Activated CD8-positive, alpha-beta memory T cell treated with anti-CD3 and anti-CD28 coated beads, Interleukin-2, amount 50 U/mL, for 24 hours (primary cell): ENCODE measurements around the gene ANKRD16.
"Not testable (repeated sequence)": the region's sequence is repeated elsewhere in the genome, so short reads cannot be mapped to it uniquely, and the experiment has no call there.

Experiments used
- DNase-seq: peaks from one replicate; pipeline ENCODE4 v3.0.0-alpha.2; 2020; ENCODE audit errors: extremely low read depth

Gene ANKRD16

DNA sequence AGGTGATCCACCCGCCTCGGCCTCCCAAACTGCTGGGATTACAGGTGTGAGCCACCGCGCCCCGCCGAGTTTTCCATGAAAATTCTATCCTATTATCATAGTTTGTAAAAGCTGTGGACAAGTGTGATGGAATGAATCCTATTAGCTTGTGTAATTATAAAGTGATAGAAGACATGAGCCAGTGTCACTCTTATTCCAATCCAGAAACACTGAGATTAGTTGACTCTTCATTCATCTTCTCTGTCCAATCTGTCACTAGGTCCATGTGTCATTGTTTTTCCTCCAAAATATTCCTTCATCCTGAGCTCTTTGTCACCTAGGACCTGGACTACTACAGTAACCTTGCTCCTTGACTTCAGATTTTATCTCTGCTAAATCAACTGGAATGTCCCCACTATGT lies 13.9 kb upstream of the ANKRD16 start:
- DNase-seq = no peak

DNA sequence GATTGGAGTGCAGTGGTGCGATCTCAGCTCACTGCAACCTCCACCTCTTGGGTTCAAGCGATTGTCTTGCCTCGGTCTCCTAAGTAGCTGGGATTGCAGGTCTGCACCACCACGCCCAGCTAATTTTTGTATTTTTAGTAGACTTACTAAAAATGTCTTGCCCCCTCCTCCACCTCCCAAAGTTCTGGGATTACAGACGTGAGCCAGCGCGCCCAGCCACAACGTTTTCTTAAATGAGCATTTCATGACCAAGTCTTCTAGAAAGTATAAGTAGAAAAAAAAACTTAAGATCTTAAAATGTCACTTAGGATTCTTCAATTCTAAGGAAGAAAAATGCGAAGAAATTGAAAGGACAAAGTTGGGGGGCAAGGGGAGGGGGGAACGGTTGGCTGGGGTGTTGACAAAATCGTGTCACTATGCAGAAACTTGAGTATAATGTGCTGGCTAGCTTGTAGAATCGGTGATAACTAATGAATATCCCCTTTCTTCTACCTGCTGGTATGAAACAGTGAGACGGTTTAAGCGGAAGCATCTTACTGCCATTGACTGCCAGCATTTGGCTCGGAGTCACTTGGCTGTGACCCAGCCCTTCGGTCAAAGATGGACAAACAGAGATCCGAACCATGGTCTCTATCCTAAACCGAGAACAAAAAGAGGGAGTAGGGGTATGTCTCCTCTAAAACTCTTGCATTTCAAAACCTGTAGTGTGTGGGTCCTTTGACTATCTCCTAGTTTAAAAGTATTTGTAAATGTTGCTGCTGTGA lies 13.0 kb upstream of the ANKRD16 start:
- no peak for DNase-seq

DNA sequence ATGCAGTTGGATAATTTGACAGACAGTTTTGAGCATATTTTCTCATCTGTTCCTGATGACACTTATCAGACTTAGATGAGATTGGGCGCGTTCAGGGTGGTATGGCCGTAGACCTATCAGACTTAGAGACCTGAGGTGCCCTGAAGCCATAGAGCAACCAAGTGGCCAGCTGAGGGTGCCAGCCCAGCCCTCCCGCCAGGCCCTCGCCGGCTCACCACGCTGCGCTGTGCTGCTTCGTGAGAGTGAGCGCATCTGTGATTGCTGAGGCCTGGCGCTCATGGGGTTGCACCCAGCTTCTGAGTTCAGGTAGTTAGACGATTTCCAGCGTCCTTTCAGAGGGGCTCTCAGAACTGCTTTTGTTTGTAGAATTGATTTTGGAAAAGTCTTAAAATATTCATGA lies 10.6 kb upstream of the ANKRD16 start:
- DNase-seq = no peak

DNA sequence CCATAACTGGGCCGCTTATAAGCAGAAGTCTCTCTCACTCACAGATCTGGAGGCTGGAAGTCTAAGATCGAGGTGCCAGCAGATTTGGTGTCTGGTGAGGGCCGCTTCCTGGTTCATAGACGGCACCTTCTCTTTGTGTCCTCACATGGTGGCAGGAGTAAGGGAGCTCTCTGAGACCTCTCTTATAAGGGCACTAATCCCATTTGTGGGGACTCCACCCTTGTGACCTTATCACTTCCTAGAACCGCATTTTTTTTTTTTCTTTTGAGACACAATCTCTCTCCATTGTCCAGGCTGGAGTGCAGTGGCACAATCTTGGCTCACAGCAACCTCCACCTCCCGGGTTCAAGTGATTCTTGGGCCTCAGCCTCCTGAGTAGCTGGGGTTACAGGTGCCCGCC lies 8.5 kb upstream of the ANKRD16 start:
- DNase-seq = no peak

DNA sequence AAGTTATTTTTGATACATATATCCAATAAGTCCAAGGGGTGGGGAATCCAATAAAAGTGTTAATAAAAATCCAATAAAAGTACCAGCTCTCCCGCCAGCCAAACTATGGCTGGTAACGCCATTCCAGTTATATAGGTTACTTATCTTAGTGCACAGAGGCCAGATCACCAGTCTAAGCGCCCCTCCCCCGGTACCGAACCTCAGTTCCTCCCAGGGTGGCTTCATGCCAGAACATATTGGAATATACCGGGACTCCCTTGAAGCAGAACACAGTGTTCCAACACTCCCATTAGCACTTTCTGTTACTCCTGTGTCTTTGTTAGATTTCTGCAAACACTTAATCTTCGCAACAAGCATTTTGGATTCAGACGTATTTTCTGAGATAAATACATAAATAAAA lies 7.8 kb upstream of the ANKRD16 start:
- DNase-seq = no peak

DNA sequence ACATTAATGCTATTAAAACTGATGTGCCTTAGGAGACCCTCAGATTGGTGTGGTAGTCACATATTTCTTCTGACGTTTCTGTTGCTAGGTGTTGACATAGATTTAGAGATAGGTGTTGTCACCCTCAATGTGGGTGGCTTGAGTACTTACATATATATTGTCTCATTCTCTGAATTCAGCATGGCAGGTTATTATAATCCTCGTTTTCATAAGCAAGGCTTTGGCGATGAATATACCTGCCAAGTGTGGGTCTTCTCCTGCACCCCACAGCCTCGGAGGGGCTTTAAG lies 7.3 kb upstream of the ANKRD16 start:
- DNase-seq = no peak

DNA sequence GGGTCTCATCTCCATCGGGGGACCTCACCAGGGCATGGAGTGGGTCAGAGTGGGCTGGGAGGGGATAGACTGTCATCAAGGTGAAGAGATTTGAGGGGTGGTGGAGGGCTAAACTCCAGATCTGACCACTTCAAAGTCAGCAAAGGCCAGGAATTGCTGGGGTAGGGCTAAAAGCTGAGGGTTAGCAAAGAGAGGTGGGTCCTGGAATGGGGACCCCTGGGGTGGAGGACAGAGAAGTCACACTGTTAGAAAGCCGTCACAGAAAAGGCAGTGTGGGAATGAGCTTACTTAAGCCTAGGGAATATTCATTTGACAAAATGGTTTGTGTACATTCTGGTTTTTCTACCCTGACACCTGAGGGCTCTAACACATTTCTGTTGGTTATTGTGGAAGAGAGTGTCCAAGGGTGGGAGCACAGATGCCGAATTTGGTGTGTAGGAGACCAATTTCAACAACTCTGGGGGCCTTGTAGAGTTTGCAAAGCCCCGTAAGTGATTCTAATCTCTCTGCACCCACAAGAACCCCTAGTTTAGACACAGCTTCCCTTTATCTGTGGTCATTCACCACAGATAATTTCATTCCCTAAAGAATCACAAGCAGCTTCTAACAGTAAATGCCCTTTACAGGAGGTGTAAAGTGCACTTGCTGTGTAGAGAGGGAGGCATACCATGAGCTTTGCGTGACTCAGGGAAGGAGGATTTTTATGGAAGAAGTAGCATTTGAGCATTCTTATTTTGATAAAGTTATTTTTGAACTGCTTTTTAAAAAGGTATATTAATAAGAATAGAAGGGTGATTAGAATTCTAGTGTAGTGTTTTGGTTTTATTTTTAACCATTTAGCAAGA lies 6.7 kb upstream of the ANKRD16 start:
- DNase-seq = no peak

DNA sequence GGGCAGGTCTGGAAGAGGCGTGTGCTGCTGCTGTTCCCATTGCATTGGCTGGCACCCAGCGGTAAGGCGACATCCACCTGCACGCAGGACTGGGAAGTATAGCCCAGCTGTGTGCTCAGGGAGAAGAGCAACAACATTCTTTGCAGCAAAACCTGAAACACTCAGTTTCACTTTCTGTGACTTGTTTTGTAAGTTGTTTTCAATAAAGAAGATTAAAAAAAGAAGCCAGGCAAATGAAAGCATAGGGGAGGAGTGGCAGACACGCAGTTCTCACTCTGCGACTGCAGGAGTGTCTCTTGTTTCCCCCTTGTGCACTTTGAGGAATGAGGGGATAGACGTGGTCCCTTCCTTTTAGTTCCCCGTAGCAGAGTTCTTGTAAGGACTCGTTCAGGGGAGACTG lies 6.1 kb upstream of the ANKRD16 start:
- DNase-seq = no peak

DNA sequence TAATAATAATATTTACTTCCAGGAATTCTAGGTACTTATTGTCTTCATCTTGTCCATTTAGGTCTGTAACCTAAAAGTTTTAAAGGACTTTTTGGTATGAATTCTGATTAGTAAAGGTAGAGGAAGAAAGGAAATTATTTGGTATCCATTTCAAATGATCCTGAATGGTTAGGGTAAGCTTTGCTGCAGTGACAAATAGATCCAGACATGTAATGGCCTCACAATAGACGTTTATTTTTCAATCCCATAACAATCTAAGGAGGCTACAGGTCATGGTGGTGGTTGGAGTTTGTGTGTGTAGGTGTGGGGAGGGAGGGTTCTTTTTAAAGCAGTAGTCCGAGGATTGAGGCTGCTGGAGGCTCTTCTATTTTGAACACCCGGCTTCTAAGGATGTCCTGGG lies 5.7 kb upstream of the ANKRD16 start:
- no peak for DNase-seq

DNA sequence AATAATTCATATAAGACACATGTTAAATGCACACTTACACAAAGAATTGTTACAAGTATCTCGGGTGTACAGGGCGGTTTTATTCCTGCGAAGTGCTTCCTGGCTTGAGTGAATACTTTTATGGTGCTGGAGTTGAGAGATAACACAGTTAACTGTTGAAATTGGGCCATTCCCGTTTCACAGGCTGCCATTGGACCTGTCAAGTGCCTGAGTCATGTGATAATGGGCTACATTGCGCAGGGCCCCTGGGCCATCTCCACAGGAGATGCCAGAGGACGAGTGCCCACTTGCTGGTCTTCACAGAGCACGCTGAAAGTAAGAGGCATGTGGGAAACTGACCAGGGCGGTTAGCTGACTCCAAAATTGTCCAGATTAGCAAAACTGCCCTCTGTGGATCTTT lies 5.2 kb upstream of the ANKRD16 start:
- no peak for DNase-seq

DNA sequence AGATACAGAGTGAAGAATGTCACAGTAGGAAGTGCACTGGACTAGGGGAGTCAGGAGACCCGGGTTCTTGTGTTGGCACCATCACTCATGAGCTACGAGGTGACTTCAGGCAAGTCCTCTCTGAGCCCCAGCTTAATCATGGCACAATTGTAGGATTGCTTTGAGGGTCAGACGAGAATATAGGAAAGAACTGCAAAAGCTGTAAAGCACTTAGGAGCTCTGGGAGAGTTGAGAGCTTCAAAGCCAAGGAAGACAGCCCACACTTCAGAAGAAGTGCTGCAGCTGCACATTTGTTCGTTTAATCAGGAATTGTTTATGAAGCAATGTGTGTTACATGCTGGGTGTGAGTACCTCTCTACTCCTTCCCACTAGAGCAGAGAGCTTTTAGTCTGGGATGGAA lies 4.7 kb upstream of the ANKRD16 start:
- DNase-seq = no peak

DNA sequence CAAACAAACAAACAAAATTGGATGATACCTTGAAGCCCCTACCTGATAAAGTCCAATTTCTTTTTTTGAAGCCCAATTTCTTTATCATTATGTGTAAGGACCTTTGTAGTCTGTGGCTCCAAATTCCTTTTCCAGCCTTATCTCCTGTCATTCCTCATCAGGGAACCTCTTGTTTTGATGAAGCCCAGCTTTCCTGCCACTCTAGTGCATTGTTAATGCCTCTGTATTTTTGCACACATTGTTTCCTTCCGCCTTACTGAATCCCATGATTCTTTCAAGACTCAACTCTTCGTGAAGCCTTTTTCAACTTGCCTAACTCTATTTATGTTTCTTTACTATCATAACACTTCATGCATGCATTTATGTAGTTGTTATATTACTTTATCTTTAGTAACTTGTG lies 3.6 kb upstream of the ANKRD16 start:
- no peak for DNase-seq

DNA sequence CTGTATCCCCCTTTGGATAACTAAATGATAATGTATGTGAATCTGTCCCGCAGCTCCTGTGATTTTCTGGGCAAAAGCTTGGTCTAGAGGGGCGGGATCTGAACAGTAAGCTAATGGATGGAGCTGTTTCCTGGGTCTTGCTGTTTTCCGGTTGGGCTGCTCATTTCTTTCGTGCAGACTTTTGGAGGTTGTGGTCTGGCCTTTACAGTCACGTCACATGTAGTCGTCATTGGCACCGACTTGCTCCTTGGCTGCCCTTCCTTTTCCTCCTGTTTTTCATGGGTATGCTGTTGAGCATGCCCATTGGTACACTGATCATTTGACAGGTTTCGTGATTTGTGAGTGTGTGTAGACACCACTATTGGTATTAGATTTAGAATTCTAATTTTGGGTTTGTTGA lies 2.3 kb upstream of the ANKRD16 start:
- no peak for DNase-seq

DNA sequence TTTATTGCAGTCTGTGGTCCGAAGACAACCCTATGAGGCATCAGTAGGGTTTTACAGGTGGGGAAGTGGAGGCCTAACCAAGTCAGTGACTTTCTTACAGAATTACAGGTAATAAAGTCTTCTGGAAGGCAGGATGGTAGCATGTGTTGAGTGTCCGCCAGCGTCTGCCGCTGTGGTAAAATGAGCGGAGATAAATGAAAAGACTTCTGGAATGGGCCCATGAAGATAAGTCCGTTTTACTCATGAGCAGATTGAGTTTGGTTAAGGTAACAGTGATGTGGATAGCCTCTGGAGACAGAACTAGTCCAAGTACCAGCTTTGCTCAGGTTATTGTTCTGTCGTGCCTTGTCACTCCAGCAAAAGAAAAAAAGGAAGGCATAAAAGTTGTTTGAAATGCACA lies 1.3 kb upstream of the ANKRD16 start:
- DNase-seq = no peak

DNA sequence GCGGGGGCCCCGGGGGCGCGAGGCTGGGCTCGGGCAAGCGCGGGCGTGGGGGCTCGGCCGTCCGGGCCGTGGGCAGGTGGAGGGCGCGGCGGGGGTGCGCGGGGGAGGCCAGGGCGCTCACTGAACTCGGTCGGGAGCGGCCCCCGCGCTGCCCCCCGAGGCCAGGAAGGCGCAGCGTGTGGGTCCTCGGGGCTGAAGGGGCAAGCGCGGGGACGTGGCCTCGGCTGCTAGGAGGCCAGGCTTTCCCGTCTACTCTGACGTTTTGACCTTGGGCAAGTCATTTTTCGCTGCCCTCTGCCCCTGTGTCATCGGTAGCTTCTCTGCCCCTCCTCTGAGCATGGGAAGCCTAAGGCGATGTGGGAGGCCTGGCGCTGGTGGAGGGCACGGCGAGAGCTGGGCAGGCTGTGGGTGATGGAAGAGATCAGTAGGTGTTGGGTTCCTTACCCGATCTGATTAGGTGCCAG lies 791 bp upstream of the ANKRD16 start:
- DNase-seq = no peak

DNA sequence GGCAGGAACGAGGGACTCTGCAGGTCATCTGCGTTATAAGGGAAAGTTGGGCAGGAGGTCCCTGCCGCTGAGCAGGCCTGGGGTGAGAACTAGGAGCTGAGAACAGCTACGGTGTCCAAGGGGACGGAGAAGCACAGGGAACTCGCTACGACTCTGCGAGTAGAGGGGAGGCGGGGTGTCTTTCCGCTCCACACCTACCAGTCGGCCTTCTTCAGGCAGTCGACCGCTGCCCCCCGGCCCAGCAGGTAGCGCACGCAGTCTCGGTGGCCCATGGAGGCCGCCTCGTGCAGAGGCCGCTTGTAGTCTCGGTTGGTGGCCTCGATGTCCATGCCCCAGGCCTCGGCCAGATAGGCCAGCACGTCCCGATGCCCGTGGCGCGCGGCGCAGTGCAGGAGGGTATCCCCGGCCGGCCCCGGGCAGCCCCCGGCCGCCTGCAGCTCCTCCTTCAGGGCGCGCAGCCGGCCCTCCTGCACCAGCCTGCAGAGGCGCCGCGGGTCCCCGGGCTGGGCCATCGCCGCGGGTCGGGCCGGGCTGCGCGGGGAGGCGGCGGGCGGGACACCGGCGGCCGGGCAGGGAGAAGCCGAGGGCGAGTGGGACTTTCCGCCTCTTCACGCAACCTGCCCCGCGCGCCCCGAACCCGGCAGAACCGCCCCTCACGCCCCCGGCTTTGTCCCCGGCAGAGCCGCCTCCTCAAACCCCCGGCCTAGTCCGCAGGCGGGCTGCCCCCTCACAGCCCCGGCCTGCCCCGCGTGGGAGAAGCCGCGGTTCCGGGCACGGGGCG lies 660 bp downstream of the ANKRD16 start:
- DNase-seq = no peak

DNA sequence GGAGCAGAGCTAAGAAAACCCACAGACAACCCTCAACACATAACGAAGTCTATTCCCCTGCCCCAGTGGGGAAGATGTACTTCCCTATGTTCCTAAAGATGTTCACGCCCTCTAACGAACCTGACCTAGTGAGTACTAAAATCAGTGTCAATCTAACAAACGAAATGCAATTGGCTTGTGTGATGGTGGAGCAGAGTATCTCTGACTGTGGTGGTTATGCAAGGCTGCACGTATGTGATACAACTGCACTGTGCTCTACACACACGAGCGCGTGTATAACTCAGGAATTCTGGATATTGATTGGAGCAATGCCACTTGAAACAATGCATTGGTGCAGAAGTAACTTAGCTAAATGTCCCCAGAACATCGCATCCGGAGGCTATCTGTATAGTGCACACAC lies 1.3 kb downstream of the ANKRD16 start:
- no peak for DNase-seq

DNA sequence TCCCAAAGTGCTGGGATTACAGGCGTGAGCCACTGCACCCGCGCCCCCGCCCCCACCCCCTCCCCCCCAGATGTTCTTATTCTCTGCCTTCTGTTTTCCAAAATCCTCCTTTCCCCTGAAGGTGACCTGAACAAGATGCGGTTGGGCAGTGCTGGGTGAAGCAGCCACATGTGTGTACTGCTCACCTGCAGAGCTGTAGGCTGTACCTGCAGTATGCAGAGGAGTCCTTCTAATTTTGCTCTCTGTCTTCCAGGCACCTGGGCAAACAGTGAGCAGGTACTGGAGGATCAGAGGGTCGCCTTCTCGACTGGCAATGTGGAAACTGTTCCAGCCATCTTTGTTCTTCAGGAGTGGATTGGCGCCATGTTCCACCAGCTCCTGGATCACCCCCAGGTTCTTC lies 2.1 kb downstream of the ANKRD16 start:
- DNase-seq = no peak

DNA sequence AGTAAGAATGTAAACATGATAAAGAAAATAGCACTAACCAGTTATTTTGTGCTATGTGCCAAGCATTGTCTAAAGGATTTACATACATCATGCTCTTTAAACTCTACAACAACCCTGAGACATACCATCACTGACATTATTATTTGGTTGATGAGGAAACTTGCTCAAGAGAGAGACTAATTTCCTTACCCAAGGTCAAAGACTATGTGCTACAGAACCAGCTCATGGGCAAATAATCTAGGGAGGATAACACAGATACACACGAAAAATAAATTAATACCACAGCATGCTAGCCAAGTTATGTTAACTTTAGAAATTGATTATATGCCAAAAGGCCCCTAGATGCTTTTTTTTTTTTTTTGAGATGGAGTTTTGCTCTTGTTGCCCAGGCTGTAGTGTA lies 2.7 kb downstream of the ANKRD16 start:
- DNase-seq = no peak

DNA sequence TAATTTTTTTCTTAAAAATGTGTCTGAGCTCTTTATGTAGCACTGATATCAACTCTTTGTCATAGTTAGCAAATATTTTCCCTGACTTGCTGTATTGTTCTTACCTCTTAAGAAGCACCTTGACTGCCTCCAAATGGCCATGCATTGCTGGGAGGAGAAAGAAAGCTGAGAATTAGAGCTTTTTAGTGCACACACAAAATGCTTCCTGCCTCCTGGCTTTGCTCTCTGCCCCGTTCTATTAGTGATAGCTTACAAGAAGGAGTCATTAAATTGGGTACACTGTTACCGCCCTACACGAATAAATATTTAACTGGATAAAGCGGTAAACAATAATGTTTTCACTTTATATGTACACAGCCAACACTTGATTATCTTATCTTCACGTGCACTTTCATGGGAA lies 4.1 kb downstream of the ANKRD16 start:
- DNase-seq = no peak

DNA sequence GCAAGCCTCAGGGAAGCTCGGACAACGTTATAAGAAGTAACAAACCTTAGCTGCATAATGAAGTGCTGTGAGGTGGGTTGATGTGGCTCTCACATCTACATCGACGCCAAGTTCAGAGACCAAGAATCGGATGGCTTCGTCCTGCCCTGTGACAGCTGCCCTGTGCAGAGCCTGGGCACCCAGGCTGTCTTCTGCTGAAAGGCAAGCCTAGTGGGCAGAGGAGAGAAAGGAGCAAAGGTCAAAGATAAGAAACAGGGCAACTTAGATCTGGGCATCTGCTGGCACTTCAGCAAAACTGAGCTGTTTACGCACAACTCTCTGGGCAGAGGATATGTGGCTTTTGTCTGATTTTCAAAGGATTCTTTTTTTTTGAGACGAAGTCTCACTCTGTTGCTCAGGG lies 6.7 kb downstream of the ANKRD16 start:
- no peak for DNase-seq

DNA sequence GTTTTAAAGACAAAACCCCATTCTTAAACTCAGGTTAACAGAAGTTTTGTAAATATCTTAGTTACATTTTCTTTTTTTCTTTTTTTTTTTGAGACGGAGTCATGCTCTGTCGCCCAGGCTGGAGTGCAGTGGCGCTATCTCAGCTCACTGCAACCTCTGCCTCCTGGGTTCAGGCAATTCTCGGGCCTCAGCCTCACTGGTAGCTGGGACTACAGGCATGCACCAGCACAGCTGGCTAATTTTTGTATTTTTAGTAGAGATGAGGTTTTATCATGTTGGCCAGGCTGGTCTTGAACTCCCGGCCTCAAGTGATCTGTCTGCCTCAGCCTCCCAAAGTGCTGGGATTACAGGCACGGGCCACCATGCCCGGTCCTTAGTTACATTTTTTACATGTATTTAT lies 12.7 kb downstream of the ANKRD16 start:
- DNase-seq = not testable (repeated sequence)
